Left ventricle myocardium inferior (tissue), 1 donor: ENCODE data around the gene NCKAP5. TPM values are rescaled to one million over a fixed set of nuclear protein-coding genes. Genes with fewer than 3 reads are reported as not detected.

Experiments used
- DNase-seq: peaks from one replicate; pipeline ENCODE4 v3.0.0-alpha.2; 2020
- H3K27ac ChIP-seq: fragments of 200-600 bp; replicated peaks from 2 replicates; pipeline ENCODE4 v1.8.0; 2021
- H3K27me3 ChIP-seq: fragments of 200-600 bp; 2 replicates; pipeline ENCODE4 v1.8.0; 2021; ENCODE audit warnings: low read depth
- H3K36me3 ChIP-seq: fragments of 200-600 bp; 2 replicates; pipeline ENCODE4 v1.8.0; 2021
- H3K4me1 ChIP-seq: fragments of 200-600 bp; 2 replicates; pipeline ENCODE4 v1.8.0; 2021
- H3K4me3 ChIP-seq: fragments of 200-600 bp; 2 replicates; pipeline ENCODE4 v1.8.0; 2021; ENCODE audit warnings: mild to moderate bottlenecking, moderate library complexity
- H3K9me3 ChIP-seq: fragments of 200-600 bp; replicated peaks from 2 replicates; pipeline ENCODE4 v1.8.0; 2021
- CTCF ChIP-seq: fragments of 200-600 bp; IDR thresholded peaks from 2 replicates; pipeline ENCODE4 v1.8.0; 2021; ENCODE audit warnings: antibody characterized with exemption, mild to moderate bottlenecking, borderline replicate concordance
- intact Hi-C: fragments of 100-400 bp; cut with micrococcal nuclease; formaldehyde crosslinking; loops from one replicate; pipeline ENCODE4 v1.11.0; 2022
- total RNA-seq: library from RNA; stranded (reverse); fragmentation: NEBNext Ultra II Directional; extraction: Animal tissue kit (Norgen Biotek cat#: 25700); gene quantifications from one replicate; pipeline ENCODE4 v1.2.1, GENCODE V29; 2021
- donor health status: DM: no; HTN: yes; CAD: no; lungs with severe emphysema.

NCKAP5 gene
- total RNA-seq, 1 donor from 2014 or later = 6.0 TPM

DNA sequence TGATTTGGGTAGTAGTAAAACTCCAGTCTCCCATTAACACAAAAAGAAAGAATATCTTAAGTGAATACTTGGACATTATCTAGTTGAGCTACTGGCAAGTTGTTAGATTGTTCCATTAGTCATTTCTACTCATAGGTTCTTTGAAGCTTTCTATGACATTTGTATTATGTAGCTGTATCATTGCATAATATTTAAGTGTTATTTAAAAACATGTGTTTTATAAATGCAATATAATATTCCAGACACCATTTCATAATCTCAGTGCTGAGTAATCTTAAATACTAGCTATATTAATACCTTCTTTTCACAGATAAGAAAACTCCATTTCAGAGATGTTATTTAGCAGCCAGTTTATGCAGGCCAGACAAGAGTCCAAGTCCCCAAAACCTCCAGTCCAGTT is 271.9 kb downstream of the NCKAP5 start:
- Histone ChIP-seq H3K9me3 (no peaks in the 10 kb centered on the region), H3K27me3 (no peaks in the 10 kb centered on the region), H3K4me1 (peaks cover 4% of the 10 kb centered on the region), H3K4me3 (no peak overlapping the region), H3K27ac (no peak overlapping the region), H3K36me3 (no peaks in the 10 kb centered on the region)
- DNase-seq = no peak
- intact Hi-C loops = no loop called here
- no peak for TF ChIP-seq CTCF

DNA sequence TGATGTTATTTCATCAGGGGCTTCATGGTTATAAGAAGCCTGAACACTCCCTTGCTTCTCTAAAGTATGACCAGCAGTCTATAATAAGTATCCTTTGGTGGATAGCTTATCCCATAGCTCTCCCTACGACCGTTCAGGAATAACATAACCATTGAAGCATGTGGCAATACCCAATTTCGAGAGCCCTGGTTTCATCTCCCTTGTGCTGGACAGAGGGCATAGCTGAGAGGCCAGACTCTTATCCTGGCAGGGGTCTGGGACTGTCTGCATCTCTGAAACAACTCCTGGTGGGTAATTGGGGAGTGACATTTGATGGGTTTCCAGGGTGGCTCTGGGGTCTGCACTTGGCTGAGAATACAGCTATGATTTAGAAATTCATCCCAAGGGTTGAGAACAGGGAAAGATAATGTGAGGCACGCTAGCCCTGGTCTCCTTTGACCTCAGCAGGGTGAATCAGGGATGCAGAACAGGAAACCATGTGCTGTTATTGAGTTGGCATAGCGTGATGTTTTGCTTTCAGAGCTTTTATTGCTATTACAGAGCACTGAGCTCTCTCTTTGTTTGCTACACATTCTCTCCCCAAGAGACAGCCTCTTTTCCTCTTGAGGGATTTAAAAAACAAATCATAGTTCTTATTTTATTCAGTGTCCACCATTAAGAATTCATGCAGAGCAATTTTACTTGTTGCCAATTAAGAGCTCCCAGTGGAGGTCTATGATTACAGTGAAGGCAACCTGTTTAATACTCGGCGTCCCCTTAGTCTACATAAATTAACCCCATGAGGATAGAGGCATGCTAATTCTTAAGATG is 274.5 kb downstream of the NCKAP5 start:
- Histone ChIP-seq H3K4me1 (peaks cover 4% of the 10 kb centered on the region), H3K27ac (no peak overlapping the region), H3K27me3 (no peaks in the 10 kb centered on the region), H3K9me3 (no peaks in the 10 kb centered on the region), H3K36me3 (no peaks in the 10 kb centered on the region), H3K4me3 (no peak overlapping the region)
- TF ChIP-seq CTCF = no peak
- intact Hi-C loops = no loop called here
- DNase-seq = no peak

GRCh38 chr2:133292259-133292658 is 276.0 kb downstream of the NCKAP5 start:
- DNase-seq = no peak
- Histone ChIP-seq H3K27me3 (no peaks in the 10 kb centered on the region), H3K4me3 (no peak overlapping the region), H3K9me3 (no peaks in the 10 kb centered on the region), H3K27ac (no peak overlapping the region), H3K4me1 (peaks cover 9% of the 10 kb centered on the region), H3K36me3 (no peaks in the 10 kb centered on the region)
- intact Hi-C loops = no loop called here
- TF ChIP-seq CTCF = no peak

DNA sequence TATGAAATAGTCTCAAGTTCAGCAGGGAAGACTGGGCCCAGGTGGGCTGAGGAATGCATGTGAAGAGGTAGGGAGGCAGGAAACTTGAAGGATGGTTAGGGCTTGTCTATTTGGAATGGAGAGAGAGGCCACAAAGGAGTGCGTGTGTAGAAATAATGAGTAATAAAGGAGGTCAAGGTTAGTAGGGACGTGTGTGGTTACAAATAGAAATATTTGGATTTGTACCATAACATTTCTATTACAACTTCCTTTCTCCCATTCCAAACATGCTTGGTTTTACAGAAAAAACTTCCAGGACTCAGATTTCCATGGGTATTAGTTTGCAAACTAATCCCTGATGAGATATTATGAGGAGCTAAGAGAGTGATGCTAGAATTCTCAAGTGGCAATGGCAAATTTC is 280.6 kb downstream of the NCKAP5 start:
- Histone ChIP-seq H3K9me3 (no peaks in the 10 kb centered on the region), H3K27ac (no peak overlapping the region), H3K4me3 (no peak overlapping the region), H3K27me3 (no peaks in the 10 kb centered on the region), H3K36me3 (no peaks in the 10 kb centered on the region), H3K4me1 (peaks cover 9% of the 10 kb centered on the region)
- no peak for TF ChIP-seq CTCF
- intact Hi-C loops = no loop called here
- DNase-seq = no peak

GRCh38 chr2:133286326-133286922 is 281.8 kb downstream of the NCKAP5 start:
- Histone ChIP-seq H3K27me3 (no peaks in the 10 kb centered on the region), H3K4me1 (peaks cover 5% of the 10 kb centered on the region), H3K36me3 (no peaks in the 10 kb centered on the region), H3K27ac (no peak overlapping the region), H3K4me3 (no peak overlapping the region), H3K9me3 (no peaks in the 10 kb centered on the region)
- intact Hi-C loops = no loop called here
- TF ChIP-seq CTCF = no peak
- DNase-seq = no peak
